ENCODE measurements around the gene SLC26A1. TPM values are rescaled to one million over a fixed set of nuclear protein-coding genes. Genes with fewer than 3 reads are reported as not detected.
"Not testable (repeated sequence)": the region's sequence is repeated elsewhere in the genome, so short reads cannot be mapped to it uniquely, and the experiment has no call there.

The SLC26A1 gene
- total and polyA plus RNA-seq, 8 donors, result 0.35 to 8.6 (median 5.2) TPM

- Histone ChIP-seq H3K27ac (peak overlapping the region in 1 of 2 donors; percentile 64), H3K36me3 (no peaks in the 10 kb centered on the region), H3K9me3 (no peaks in the 10 kb centered on the region), H3K4me1 (peaks cover 0 to 21% of the 10 kb centered on the region in 2 donors), H3K4me3 (no peak overlapping the region), H3K27me3 (no peaks in the 10 kb centered on the region)
- DNase-seq (peak in 2 of 4 donors; percentile 37 to 77), ATAC-seq (peak; percentile 60)
- intact Hi-C loops (cut with DNase I), result no loop called here
- no peak for TF ChIP-seq CTCF (IDR thresholded peaks at IDR 0.05)
These were observed 14.1 kb downstream of the SLC26A1 start for GRCh38 chr4:978957-979701.

DNA sequence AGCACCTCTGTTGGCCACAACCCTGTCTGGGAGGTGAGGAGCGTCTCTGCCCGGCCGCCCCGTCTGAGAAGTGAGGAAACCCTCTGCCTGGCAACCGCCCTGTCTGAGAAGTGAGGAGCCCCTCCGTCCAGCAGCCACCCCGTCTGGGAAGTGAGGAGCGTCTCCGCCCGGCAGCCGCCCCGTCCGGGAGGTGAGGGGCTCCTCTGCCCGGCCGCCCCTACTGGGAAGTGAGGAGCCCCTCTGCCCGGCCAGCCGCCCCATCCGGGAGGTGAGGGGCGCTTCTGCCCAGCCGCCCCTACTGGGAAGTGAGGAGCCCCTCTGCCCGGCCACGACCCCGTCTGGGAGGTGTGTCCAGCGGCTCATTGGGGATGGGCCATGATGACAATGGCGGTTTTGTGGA lies 17.2 kb downstream of the SLC26A1 start:
- not testable (repeated sequence) for H3K36me3 ChIP-seq

GRCh38 chr4:974668-975067 lies 18.5 kb downstream of the SLC26A1 start:
- Histone ChIP-seq H3K27me3 (no peaks in the 10 kb centered on the region), H3K4me3 (no peak overlapping the region), H3K36me3 (no peaks in the 10 kb centered on the region), H3K27ac (no peak overlapping the region), H3K9me3 (no peaks in the 10 kb centered on the region), H3K4me1 (peaks cover 12 to 46% of the 10 kb centered on the region in 2 donors)
- ATAC-seq, result no peak
- no peak for TF ChIP-seq CTCF (IDR thresholded peaks at IDR 0.05)
- peak in 1 of 4 donors; percentile 60 for DNase-seq
- intact Hi-C loops (cut with DNase I), result no loop called here

More for the DNA sequence above, 17.2 kb downstream of the SLC26A1 start:
- H3K4me1 ChIP-seq, result peaks cover 12 to 45% of the 10 kb centered on the region in 2 donors
- H3K27ac ChIP-seq; H3K9me3 ChIP-seq; intact Hi-C loops (cut with DNase I); H3K4me3 ChIP-seq; H3K27me3 ChIP-seq; ATAC-seq: not testable (repeated sequence)
- peak in 1 of 4 donors; percentile 46 for DNase-seq

DNA sequence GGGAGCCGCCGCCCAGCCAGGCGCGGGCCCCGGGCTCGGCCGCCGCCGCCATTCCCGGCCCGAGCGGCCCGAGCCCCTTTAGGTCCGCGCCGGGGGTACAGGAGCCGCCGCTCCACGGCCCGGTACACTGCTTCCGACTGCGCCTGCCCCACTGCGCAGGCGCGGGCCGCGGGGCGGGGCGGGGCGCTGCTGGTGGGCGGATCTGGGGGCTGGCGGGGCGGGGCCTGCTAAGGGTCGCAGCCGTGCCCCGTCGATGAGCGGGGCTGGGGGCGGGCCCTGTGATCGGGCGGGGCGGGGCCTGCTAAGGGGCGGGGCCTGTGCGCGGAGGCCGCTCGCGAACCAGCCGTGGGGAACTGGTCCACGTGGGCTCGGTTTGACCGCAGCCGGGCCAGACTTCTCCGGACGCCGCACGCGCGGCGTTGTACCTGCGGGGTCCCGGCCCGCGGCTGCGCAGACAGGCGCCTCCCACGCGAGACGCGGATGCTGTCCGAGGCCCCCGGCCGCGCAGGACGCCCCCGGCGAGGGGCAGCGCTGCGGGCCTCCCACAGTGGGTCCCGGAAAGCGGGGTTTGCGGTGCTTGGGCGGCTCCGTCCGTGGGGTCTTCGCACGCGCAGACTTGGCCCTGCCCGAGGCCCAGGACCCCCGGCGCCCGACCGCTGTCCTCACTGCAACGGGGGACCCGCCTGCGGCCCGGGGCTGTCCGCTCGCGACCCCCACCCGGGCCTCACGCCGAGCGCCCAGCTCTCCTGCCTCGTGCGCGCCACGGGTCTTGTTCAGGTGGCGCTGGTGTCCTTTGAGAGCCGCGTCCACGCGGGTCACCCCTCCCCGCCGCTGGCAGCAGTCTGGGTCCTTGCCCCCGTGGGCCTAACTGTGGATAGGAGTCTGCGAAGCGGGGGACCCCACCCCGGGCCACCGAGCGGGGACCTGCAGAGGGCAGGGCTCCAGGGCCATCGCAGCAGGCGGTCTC lies 19.5 kb downstream of the SLC26A1 start, which contains the start of gene DGKQ:
DGKQ (minus strand) TSS at position 139 of the 967 bp plus-strand sequence; CDS start at position 52, 87 bp downstream.
- intact Hi-C loops (cut with DNase I), result no loop called here
- TF ChIP-seq CTCF (IDR thresholded peaks at IDR 0.05), result no peak

GRCh38 chr4:972651-973424 lies 20.4 kb downstream of the SLC26A1 start:
- H3K27ac ChIP-seq, result no peak overlapping the region
- ATAC-seq, result peak; percentile 36
- intact Hi-C loops (cut with DNase I), result no loop called here

More for the DNA sequence above, 19.5 kb downstream of the SLC26A1 start, which contains the start of gene DGKQ:
- peaks cover 12 to 36% of the 10 kb centered on the region in 2 donors for H3K4me1 ChIP-seq
- H3K4me3 ChIP-seq, result peak within 1 kb of the TSS; percentile 65 to 71
- DNase-seq (peak in 3 of 4 donors; percentile 86 to 97 (median 90)), ATAC-seq (peak; percentile 98)
- no peaks in the 10 kb centered on the region for H3K36me3 ChIP-seq
- no peak within 1 kb of the TSS for H3K27ac ChIP-seq
- no peaks in the 10 kb centered on the region for H3K9me3 ChIP-seq
- H3K27me3 ChIP-seq, result no peaks in the 10 kb centered on the region

More at GRCh38 chr4:972651-973424, 20.4 kb downstream of the SLC26A1 start:
- TF ChIP-seq CTCF (IDR thresholded peaks at IDR 0.05), result no peak
- H3K27me3 ChIP-seq, result peaks cover 0 to 2% of the 10 kb centered on the region in 2 donors
- peak overlapping the region; percentile 65 to 71 for H3K4me3 ChIP-seq
- no peaks in the 10 kb centered on the region for H3K9me3 ChIP-seq
- peak in 2 of 4 donors; percentile 53 to 88 for DNase-seq
- H3K36me3 ChIP-seq, result no peaks in the 10 kb centered on the region
- H3K4me1 ChIP-seq, result peaks cover 12 to 29% of the 10 kb centered on the region in 2 donors
